NCI-H128 (cell line): ENCODE data around the gene CBX1.

Experiments used
- DNase-seq: peaks from one replicate; lab custom pipeline; 2025; ENCODE audit not compliant: unreplicated experiment; lab: John Stamatoyannopoulos, UW

The CBX1 gene

DNA sequence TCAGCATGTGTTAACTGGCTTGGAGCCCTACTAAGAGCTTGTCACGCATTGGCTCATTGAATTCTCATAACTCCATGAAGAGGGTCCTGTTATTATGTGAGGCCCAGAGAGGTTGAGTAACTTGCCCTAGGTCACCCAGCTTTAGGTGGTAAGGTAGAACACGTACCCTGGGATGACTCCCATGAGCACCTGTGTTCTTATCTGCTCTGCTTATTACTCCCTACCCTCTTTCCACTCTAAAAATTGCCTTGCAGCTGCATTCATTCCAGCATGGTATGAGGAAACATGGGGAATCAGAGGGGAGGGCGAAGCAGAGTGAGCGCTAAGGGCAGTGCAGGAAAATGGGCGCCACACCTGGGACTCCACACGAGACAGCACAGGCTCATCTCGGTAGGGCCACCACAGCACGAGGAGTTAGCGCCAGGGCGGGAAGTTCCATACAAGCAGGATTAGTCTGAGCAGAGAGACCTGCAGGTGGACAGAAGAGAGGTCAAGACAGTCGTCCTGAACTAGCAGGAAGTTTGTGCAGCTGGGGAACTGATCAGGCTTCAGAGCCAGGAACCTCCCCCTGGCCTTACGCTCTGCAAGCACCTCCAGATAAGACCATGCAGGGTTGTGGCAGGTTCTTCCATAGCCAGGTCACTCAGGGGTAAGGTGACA lies 73.8 kb downstream of the CBX1 start:
- no peak for DNase-seq

DNA sequence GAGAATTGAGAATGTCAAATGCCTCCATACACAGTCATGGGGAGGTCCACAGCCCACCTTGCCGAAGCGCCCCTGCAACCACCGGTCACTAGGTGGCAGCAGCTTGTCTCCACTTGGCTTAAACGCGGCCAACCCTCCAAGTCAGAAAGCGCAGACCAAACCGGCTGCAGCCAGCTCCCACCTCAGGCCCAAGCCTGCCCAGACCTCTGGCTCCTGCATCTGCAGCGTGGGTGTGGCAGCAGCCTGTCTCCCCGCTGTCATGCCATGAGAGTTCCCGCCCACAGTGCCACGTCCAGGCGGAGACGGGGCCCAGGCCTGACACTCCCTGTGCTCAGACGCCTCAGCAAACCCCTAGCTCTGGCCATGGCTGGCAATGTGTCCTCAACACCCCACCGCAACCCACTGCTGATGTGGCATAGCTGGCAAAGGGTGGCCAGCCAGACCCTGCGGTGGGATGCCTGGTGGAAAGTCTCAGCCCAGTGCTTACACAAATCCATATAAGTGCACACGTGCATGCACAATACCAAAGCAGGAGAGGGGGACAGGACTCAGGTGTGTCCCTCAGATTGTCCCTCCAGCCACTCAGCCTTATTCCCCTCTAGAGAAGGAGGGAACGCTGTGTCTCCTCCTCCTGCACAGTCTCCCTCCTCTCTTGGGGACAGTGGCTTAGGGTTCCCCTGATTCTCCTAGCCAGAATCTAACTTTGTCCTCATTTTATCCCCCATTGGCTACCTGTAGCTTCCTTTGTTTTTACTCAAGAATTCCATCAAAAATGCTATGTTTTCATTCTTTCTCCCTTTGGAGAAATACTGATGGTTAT lies 74.6 kb downstream of the CBX1 start:
- peak; percentile 69 for DNase-seq

DNA sequence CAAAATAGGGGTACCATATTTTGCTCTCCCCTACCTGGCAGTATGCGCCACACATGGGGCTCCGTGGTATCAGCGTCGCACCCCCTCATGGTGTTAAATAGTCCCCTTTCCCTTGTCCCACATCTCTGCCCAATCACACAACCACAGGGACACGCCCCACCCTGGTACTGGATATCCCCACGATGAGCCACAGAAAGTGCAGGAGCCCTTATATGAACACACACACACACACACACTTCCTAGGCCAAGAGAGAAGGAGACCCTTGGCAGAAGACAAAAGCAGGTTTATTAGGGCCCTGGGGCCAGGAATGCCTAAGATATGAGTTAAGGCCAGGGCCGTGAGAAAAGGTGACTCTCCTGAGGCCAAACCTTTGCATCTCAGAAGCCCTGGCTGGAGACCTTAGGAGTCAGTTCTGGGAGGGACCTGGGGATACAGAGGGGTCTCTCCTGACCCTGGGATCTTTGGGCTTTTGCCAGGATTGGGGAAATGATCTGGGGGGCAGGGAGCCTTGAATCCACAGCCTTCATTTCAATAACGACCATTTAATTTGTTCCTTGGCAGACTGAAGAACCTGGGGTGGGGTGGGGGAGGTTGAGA lies 75.3 kb downstream of the CBX1 start:
- DNase-seq: no peak

DNA sequence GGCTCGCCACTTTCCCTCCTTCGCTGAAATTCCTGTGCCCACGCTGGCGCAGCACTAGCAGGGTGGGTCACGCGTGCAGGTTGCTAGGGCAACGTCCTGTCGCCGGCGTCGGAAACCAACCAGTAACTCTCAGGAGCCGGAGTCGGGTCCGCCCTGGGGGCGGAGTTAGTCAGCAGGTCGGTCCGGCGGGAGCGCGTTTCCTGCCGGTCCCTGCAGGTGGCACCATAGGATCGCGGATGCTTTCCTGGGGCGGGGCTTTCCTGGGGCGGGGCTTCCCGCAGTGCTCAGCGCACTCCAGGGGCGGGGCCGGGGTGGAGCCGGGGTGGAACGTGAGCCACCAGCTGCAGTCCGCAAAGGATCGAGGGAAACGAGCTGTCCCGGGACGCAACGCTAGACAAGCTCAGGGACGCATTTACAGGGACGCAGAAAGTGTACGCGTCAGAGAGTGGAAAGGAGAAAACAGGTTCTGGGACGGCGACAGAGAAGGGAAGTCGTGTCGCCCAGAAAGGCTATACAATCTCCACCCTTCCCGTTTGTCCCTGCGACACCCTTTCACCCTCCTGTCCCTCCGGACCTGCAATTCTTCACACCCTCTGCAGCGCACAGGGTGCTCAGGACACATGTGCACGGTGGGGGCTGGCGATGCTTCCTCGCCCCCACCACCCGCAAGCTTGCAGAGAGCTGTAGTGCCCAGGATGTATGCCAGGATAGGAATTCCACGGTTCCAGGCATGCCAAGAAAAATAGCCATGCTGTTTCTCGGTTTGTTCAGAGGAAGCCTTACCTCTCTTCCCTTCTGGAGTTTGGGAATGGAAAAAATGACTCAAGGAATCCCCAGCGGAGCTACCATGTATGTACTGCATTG lies 76.0 kb downstream of the CBX1 start:
- peak; percentile 84 for DNase-seq

DNA sequence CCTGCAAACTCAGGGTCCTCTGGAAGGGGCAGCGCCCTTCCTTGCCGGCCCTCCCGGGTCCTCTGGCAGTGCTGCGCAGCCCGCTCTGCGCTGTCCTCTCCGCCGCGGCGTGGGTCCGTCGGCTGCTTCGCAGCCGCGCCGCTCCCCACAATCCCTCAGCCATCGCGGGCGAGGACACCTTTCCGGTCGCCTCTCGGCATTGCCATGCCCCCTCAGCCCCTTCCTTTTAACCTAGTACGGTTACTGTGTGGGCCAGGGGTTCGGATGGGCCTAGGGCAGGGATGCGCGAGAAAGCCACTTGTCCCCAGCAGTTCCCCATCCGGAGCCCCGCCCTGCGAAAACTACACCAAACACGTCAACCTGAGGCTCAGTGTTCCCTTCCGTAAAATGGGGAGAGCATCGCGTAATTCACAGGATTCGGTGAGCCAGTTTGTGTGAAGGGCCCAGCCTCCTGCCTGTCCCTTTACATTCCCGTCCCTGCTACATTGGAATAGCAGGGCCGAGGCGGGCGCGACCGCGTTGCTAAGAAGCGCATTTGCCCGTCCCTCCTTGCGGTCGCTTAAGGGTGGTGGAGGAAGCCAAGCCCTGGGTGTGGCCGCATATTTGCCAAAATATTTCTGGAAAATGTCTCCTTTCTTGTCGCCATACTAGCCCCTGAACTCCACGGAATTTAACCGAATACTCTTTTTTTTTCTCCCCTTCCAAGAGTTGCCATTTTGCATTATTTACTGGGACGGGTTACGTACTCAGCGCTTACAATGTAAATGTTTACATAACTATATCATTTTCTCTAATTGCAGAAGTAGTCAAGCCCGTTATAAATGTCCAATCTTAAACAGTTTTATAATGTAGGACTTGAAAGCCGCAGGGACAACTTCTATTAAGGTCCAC lies 76.9 kb downstream of the CBX1 start:
- DNase-seq: no peak

DNA sequence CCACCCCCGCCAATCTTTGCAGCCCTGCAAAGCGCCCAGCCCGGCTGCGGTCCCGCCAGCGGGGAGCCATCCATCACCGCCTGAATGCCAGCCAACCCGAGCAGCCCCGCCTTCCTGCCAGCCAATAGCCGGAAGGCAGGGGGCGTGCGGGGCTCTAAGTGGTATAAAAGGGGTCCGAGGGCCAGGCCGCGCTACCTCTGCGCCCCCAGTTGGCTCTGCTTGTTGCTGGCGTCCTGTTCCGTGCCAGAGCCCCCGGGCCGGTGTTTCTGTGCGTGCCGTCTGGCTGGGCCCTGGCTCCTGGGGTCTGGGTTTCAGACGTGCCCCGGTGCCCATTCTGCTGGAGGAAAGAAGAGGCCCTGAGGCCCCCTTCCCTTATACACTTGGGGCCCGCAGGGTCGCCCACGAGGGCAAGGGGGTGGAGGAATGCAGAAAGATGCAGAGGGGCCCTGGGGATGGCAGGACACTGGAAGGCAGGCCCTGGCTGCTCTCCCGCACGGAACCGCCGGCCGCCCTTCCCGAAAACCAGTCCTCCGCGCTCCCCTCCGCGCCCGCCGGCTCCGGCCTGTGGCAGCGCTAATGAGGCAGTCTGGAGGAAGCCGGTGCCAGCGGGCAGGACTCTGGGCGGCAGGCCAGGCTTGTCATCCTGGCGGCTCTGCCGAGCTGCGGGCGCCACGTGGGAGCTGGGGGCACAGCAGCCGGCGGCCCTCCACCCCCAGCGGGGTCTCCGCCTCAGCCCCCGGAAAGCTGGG lies 77.7 kb downstream of the CBX1 start:
- DNase-seq: peak; percentile 34

DNA sequence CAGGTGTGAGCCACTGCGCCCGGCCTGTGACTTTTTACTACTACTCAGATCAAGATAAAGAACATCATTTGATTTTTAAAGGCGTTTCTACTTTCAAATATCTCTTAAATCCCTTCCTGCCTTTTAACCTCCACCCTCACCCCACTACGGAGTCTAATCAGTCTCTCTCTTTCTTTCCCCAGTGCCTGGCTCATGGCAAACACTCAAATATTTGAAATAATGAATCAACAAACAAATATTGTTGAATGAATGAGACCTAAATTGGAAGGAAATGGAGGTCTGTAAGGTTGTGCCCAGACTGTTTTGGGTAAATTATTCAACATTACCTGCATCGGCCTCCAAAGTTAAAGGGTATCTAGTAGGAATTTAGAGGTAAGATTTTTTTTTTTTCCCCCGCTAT lies 78.4 kb downstream of the CBX1 start:
- no peak for DNase-seq

DNA sequence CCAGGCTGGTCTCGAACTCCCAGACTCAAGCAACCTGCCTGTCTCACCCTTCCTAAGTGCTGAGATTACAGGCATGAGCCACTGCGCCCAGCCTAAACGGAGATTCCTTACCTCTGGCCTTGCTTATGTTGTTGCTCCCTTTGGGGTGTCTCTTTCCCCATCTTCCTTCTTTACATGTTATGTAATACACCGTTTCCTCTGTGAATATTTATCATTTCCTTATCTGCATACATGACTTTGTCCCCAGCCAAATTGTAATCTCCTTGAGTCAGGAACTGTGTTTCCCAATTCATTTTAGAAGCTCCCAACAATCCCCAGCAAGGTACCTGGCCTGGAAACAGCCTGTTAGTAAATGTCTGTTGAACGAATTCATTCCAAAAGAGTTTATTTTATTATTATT lies 79.3 kb downstream of the CBX1 start:
- no peak for DNase-seq
